A549 (cell line): ENCODE results near the gene ALDH16A1. TPM values are rescaled to one million over a fixed set of nuclear protein-coding genes. Genes with fewer than 3 reads are reported as not detected.
A peak's percentile ranks its signal among the peaks of the same experiment; 100 is the strongest.

Source experiments
- ATAC-seq, 2 experiments: fragments of 200-7000 bp in 1 of 2; fragments of >200 bp in 1 of 2; cut with Nextera tagmentation in 1 of 2; cut with Tn5 transposase in 1 of 2; 3 replicates each; pipeline versions ENCODE4 v1.8.0 to v1.9.1; 2018 to 2020; ENCODE audit warnings: mild to moderate bottlenecking in 1 of 2, moderate library complexity in 1 of 2
- CTCF ChIA-PET: fragments of 300-600 bp; sonication (Branson Sonifier 250); formaldehyde crosslinking; extraction: SDS; loops from one replicate; lab custom pipeline; 2021; ENCODE audit warnings: antibody characterized with exemption, inconsistent platforms; lab: Yijun Ruan, JAX
- POLR2A ChIA-PET: fragments of 350-600 bp; formaldehyde crosslinking; extraction: SDS; loops from one replicate; lab custom pipeline; 2021; ENCODE audit warnings: antibody characterized with exemption, inconsistent platforms; lab: Yijun Ruan, JAX
- DNase-seq, 2 experiments: peaks; one replicate each; pipeline versions ENCODE4 v3.0.0 to v3.0.0-alpha.2; 2011 to 2016; ENCODE audit warnings: low read depth in 1 of 2, low spot score in 1 of 2
- FAIRE-seq: peaks from 2 replicates; lab custom pipeline; 2011; peaks lifted over from hg19 to GRCh38; lab: Jason Lieb, UNC
- H3K27ac ChIP-seq, 2 experiments: fragments of >200 bp; sonication (Bioruptor Twin); formaldehyde crosslinking; 3 replicates each; pipeline ENCODE4 v1.5.1; 2016 to 2017
- H3K4me1 ChIP-seq: fragments of >200 bp; sonication (Bioruptor Twin); formaldehyde crosslinking; 3 replicates; pipeline ENCODE4 v1.6.1; 2016
- H3K4me2 ChIP-seq: fragments of >200 bp; sonication (Bioruptor Twin); formaldehyde crosslinking; 3 replicates; pipeline ENCODE4 v1.6.1; 2016
- H3K4me3 ChIP-seq: fragments of >200 bp; sonication (Bioruptor Twin); formaldehyde crosslinking; 3 replicates; pipeline ENCODE4 v1.5.1; 2016
- H3K9me3 ChIP-seq: fragments of >200 bp; sonication (Bioruptor Twin); formaldehyde crosslinking; 3 replicates; pipeline ENCODE4 v1.6.1; 2016
- BCL3 ChIP-seq: fragments of >200 bp; sonication (Bioruptor Twin); formaldehyde crosslinking; IDR thresholded peaks from 3 replicates; pipeline ENCODE4 v1.6.1; 2016
- CBX2 ChIP-seq: fragments of 200-600 bp; sonication (generic); IDR thresholded peaks from 2 replicates; pipeline ENCODE4 v1.6.1; 2016; ENCODE audit warnings: low read depth, mild to moderate bottlenecking, borderline replicate concordance
- CBX8 ChIP-seq: fragments of 200-600 bp; sonication (generic); IDR thresholded peaks from 2 replicates; pipeline ENCODE4 v1.6.1; 2016
- CHD4 ChIP-seq: fragments of 200-600 bp; sonication (generic); IDR thresholded peaks from 2 replicates; pipeline ENCODE4 v1.6.1; 2016; ENCODE audit warnings: antibody characterized with exemption, mild to moderate bottlenecking, borderline replicate concordance
- CTCF ChIP-seq: fragments of >200 bp; sonication (Bioruptor Twin); formaldehyde crosslinking; IDR thresholded peaks from 3 replicates; pipeline ENCODE4 v1.5.1; 2016
- E2F6 ChIP-seq: IDR thresholded peaks from 2 replicates; pipeline ENCODE4 v1.6.1; 2012; ENCODE audit warnings: low read depth, borderline replicate concordance
- EHMT2 ChIP-seq: fragments of 200-600 bp; sonication (generic); IDR thresholded peaks from 2 replicates; pipeline ENCODE4 v1.6.1; 2016; ENCODE audit warnings: antibody characterized with exemption, low read depth, mild to moderate bottlenecking, moderate library complexity
- EP300 ChIP-seq, 2 experiments: fragments of >200 bp; sonication (Bioruptor Twin); formaldehyde crosslinking; IDR thresholded peaks; 2 replicates in 1 of 2; 3 replicates in 1 of 2; pipeline ENCODE4 v1.6.1; 2016 to 2017
- HMGXB4 ChIP-seq: fragments of 250-450 bp; sonication (Bioruptor Pico); IDR thresholded peaks from 2 replicates; pipeline ENCODE4 v1.5.0; 2021; ENCODE audit warnings: mild to moderate bottlenecking, moderate library complexity, borderline replicate concordance
- HOXB13 ChIP-seq: fragments of 250-450 bp; sonication (Bioruptor Pico); IDR thresholded peaks from 2 replicates; pipeline ENCODE4 v1.5.0; 2020; ENCODE audit warnings: low read depth, mild to moderate bottlenecking, moderate library complexity
- JUNB ChIP-seq: fragments of >200 bp; sonication (Bioruptor Twin); formaldehyde crosslinking; IDR thresholded peaks from 2 replicates; pipeline ENCODE4 v1.6.1; 2016
- KDM5A ChIP-seq: fragments of 200-600 bp; sonication (generic); IDR thresholded peaks from 2 replicates; pipeline ENCODE4 v1.6.1; 2016; ENCODE audit warnings: antibody characterized with exemption, mild to moderate bottlenecking
- MAFK ChIP-seq: fragments of 450-650 bp; IDR thresholded peaks from 2 replicates; pipeline ENCODE4 v1.6.1; 2014; ENCODE audit not compliant: partially characterized antibody
- MAX ChIP-seq: IDR thresholded peaks from 2 replicates; pipeline ENCODE4 v1.6.1; 2012
- PHF8 ChIP-seq: fragments of 200-600 bp; sonication (generic); IDR thresholded peaks from 2 replicates; pipeline ENCODE4 v1.6.1; 2016; ENCODE audit warnings: low read depth, mild to moderate bottlenecking, antibody characterized with exemption, moderate library complexity, borderline replicate concordance
- POLR2AphosphoS2 ChIP-seq: conservative IDR thresholded peaks from 2 replicates; pipeline ENCODE4 v1.6.1; 2012; ENCODE audit warnings: low read length, improper control_type of control experiment, inconsistent platforms
- RARB ChIP-seq: fragments of 250-450 bp; sonication (Bioruptor Pico); IDR thresholded peaks from 2 replicates; pipeline ENCODE4 v1.8.0; 2021; ENCODE audit warnings: mild to moderate bottlenecking, moderate library complexity
- RNF2 ChIP-seq: fragments of 200-600 bp; sonication (generic); IDR thresholded peaks from 2 replicates; pipeline ENCODE4 v1.6.1; 2016; ENCODE audit warnings: low read depth, mild to moderate bottlenecking, antibody characterized with exemption, moderate library complexity, borderline replicate concordance
- SREBF2 ChIP-seq: fragments of 450-650 bp; IDR thresholded peaks from 2 replicates; pipeline ENCODE4 v1.6.1; 2014; ENCODE audit warnings: mild to moderate bottlenecking, moderate library complexity
- ZFP36 ChIP-seq: fragments of 450-650 bp; IDR thresholded peaks from 2 replicates; pipeline ENCODE4 v1.6.1; 2014; ENCODE audit warnings: borderline replicate concordance; ENCODE audit not compliant: partially characterized antibody
- WGBS: methylation state at CpG from one replicate; pipeline ENCODE4 v1.1.6; 2017; ENCODE audit errors: missing lambda C conversion rate; 5-methylcytosine and 5-hydroxymethylcytosine counted together
- polyA plus RNA-seq, 4 experiments: library from polyadenylated mRNA; depleted of rRNA in 3 of 4; stranded (reverse); fragments of >200 nt; fragmentation: RNase III in 1 of 4; extraction: RNeasy Plus Mini Kit Qiagen cat#74134 plus additional on column Dnase treatment in 1 of 4; gene quantifications; 2 replicates in 3 of 4; 3 replicates in 1 of 4; pipeline ENCODE4 v1.2.3, GENCODE V29; 2011 to 2017

The ALDH16A1 gene
- polyA plus RNA-seq, 2 of the 4 experiments (the other 2 are of a cell fraction), result 10.2 to 23.0 TPM

- H3K4me3 ChIP-seq, result no peak overlapping the region
- TF ChIP-seq EHMT2 (no peak), ZFP36 (no peak), MAX (no peak), HMGXB4 (CRISPR knock-in tag) (no peak), PHF8 (no peak), BCL3 (no peak), E2F6 (no peak), MAFK (no peak), CBX8 (no peak), RNF2 (no peak), CTCF (no peak), JUNB (no peak), CHD4 (no peak), POLR2AphosphoS2 (no peak), SREBF2 (no peak), RARB (CRISPR knock-in tag) (no peak), EP300 (IDR thresholded peaks at IDR 0.05) (no peak), KDM5A (no peak), HOXB13 (no peak), CBX2 (no peak)
- ATAC-seq, result no peak
- CTCF ChIA-PET, result interaction anchor here (0.7 to 13.8 kb wide), 8 partner anchors 10 to 333 kb away, joined by 3 to 141 read pairs (median 6); no protein-coding TSS in a partner anchor
- H3K9me3 ChIP-seq, result no peaks in the 10 kb centered on the region; the same call in 2 of the 3 replicates
- 79% methylated on average over 23 of the region's 29 CpGs for WGBS
- H3K27ac ChIP-seq, result no peak overlapping the region
- peak in 1 of 2 experiments; percentile 56 for DNase-seq
- POLR2A ChIA-PET, result no interaction called here
- FAIRE-seq, result no peak
- H3K4me2 ChIP-seq, result no peak overlapping the region
- H3K4me1 ChIP-seq, result peaks cover 15% of the 10 kb centered on the region
Measured at GRCh38 chr19:49431330-49431749, 21.7 kb upstream of the ALDH16A1 start.
